DLD1 (cell line): Measurements from ENCODE around the gene MARCHF3.
"Not testable (repeated sequence)": the region's sequence is repeated elsewhere in the genome, so short reads cannot be mapped to it uniquely, and the experiment has no call there.

ENCODE experiments used
- in situ Hi-C: cut with HindIII; loops from 2 replicates; pipeline ENCODE4 v1.10.0; 2017; ENCODE audit warnings: low sequenced_read_pairs

MARCHF3 gene, protein sequence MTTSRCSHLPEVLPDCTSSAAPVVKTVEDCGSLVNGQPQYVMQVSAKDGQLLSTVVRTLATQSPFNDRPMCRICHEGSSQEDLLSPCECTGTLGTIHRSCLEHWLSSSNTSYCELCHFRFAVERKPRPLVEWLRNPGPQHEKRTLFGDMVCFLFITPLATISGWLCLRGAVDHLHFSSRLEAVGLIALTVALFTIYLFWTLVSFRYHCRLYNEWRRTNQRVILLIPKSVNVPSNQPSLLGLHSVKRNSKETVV

DNA sequence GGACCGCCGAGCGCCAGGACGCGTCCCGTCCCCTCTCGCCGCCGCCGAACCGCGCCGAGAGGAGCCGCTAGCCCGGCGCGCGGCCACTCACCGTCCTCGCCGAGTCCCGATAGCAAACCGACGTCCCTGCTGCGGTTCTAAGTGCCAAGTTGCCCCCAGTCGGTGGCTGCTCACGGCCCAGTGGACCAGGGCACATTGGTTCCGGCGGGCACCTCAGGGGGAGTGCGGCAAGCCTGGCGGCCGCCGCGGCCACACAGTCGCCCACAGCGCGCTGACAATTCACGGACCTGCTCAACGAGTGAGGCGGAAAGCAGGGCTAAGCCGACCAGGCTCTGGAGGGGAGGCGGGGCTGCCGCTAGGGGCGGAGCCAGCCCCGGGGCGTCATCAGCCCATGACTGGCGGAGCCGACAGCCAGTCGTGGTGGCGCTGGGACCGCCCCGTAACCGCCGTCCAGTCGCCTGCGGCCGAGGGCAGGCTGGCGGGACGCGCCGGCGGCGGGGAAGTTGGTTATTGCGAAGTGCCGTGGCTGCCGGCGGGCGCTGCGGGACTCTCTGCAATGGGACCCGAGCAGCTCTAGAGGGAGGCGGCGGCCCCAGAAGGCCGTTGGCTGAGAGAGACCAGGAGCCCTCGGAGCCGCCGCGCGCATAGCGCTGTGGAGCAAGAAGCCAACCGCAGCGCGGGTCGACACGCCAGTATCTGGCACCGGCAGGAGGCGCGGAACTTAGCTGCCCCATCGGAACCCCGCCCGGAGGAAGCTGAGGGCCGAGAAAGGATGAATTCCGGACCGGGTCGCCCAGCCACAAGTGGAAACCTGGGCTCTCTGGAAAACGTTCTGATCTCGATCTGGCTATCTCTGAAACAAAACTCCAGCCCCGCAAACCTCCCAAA is at the start of gene MARCHF3:
Gene MARCHF3, minus strand, starts transcription at position 300 of the 888 bp plus-strand sequence. CDS start 112,387 bp downstream, outside the sequence.
- in situ Hi-C loops, result no loop called here

DNA sequence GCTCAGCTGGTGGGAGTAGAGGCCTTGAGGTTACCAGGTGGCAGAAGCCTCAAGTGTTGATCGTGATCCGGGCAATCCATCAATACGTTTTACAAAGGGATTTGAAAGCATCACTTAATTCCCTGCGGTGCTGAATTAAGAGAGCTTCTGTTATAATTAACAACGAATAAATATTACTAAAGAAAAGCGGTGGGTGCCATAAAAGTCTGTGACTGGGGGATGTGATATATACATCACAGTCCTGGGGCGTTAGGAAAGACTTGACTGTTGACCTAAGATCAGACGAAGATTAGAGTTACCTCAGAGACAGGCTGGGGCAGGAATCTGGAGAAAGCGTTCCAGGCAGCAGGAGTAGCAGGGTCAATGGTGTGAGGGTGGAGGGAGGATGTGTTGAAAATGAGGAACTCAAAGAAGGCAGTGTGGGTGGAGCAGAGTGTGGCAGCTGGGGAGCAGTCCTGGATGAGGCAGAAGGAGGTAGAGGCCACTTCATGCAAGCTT is 49.7 kb upstream of the MARCHF3 start:
- in situ Hi-C loops, result no loop called here

DNA sequence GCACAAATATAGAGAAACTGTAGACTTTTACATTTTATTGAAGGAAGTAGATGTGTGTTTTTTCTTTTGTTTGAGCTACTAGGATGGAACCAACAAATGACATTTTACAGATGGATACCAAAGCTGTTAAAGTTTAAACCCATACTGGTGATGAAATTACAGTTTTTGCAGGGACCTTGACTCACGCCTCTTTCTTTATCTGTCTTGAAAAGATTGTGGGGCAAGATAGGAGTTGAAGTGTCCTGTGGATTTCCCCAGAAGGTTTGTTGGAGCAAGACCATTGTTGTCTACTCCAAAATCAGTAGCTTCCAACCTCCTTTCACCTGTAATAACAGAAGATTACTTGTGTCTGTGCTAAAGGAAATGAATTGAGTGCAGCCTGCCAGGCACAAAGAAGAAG is 47.0 kb upstream of the MARCHF3 start:
- in situ Hi-C loops, result no loop called here

DNA sequence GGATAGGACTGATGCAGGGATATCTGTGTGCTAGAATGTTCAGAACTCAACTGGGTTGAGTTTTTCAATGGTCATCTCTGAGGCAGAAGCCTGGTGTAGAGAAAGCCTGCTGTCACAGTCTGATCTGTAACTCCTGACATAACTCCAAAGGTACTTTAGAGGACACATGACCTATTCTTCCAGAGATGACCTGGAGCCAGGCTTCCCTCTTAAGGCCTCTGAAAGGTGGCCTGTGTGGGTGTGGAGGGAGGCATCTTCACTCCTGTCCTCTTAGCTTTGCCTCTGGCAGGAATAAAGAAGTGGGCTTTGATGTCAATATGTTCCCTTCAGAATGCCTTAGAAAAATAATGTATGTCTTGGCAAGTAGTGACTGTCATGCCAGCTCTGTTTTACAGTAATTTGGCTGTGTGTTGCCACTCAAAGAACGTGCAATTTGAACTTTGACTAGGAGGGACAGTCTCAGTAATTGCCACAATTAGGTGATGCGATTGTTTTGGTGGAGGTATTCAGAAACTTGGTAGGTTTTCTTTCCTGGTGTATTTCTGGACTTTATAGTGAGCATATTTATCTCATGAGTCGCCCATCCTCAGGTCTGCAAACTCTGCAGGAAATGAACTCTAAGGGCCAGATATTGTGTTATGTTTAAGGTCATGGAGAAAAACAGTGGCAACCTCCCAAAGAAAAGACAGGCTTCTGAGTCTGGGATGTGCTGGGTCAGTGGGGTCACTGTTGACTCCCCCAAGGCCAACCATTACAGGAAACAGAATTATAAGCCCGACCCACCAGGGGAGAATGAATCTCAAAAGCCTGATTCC is 46.2 kb upstream of the MARCHF3 start:
- in situ Hi-C loops, result no loop called here

DNA sequence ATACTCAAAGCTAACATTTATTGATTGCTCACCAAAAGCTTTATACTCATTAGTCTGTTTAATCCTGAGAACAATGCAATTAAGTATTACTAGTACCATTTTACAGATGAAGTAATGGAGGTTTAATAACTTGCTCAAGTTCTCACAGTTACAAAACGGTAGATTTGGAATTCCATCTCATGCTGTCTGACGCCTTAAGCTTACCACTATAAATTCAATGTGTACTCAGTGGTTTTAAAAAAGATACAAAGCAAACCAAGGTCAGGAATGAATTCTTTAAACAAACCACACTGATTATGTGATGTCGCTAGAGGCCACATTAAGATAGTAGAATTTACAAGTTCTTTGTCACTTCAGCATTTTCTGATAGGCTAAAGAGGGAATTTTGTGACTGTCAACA is 44.1 kb upstream of the MARCHF3 start:
- in situ Hi-C loops, result no loop called here

DNA sequence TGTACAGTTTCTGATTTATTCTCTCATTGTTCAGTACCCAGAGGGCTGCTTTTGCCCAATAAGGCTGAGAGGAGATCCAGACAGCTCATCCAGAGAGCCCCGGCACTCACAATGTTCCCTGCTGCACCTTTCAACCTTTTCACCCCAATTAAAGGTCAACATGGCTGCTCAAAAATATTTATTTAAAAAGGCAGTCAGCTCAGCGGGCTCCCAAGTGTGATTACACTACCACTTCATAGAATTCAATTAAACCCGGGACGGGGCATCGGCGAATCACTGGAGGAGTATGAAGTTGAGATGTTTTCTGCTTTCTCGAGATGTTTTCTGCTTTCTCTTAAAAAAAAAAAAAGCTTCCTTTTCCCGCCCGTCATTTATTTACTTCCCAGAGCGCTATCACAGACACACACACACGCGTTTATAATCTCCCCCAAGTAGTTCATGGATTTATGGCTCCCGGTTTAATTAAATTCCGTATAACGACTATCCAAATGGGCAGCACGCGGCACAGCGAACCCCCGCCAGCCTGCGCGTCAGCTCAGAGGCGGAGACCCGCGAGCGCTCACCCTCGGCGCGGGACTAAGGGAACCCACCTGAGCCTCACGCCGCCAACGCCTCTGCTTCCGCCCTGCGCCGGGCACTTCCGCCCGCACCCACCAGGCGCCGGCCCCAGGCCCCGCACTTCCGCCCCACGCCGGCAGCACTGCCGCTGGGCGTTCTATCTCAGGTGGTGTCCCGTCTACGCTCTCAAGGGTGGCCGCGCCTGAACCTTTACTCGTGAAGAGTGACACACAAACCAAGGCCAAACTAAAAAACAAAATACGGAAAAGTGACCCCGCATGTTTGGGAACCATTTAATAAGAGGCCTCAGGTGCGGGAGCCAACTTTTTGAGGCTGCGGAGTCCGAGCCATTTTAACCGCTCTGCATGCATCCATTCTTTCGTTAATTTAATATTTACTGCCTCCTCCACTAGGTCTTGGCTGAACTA is 42.8 kb upstream of the MARCHF3 start, which contains the start of gene C5orf63:
Gene C5orf63, minus strand, starts transcription at position 642 of the 986 bp plus-strand sequence. CDS start 14,507 bp downstream, outside the sequence.
- in situ Hi-C loops, result no loop called here

DNA sequence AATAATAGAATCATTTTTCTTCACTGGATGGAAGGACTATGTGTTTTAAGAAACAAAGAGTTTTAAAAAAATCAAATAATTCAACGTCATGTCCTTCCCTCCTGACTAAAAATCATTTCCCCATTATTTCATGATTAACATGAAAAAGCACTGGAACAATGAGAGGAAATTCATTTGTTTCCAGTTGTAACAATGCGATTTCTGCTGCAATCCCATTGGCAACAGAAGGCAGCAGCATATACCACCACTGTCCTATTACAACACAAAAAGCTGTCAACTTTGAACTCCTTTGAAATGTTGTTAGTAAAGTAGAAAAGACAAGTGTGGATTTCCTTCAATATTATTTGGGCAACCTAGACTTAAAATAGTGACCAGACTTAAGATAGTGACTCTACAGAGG is 39.9 kb upstream of the MARCHF3 start:
- in situ Hi-C loops, result no loop called here

DNA sequence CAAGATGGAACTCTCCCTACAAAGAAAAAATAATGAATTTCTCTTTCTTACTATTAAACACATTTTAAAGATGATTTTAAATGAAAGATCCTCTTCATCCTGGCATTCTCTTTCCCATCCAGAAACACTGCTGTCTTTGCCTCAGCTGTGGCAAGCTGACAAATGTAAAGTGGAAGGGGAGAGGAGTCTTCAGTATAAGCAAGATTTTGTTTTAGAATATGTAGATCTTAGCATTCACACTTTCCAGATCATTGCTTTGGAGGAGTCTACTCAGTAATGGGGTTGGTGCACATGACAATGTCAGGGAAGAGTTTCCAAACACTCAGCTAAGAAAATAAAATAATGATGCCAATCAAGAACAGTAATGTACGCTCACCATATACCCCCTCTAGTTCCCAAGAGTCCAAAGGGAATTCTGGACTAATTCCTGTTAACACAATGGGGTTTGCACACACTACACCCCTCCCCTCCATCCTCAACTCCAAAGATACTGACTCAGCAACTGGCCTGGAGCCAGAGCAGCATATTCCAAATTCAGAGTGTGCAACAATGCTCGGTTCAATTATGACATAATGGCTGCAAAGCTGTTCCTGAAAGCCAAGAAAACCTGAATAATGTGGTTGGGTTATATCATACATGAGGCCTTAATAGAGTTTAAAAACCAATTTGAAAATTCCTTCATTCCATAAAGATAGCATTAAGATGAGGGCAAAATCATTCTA is 38.3 kb upstream of the MARCHF3 start:
- in situ Hi-C loops, result no loop called here

DNA sequence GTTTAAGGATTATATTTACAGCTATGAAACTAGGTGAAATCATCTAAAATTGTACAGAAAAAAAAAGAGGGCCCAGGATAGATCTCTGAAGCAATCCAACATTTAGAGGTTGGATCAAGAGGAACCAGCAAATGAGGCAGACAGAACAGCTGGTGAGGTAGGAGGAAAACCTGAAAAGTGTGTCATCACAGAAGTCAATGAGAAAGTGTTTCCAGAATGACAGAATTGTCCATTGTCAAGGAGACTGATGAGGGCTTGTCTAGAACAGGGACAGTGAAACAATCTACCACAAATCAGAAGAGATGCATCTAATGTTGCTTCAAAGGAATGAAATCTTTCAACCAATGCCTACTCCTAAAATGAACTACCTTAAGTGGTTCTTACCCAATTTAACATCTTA is 36.4 kb upstream of the MARCHF3 start:
- in situ Hi-C loops, result no loop called here

DNA sequence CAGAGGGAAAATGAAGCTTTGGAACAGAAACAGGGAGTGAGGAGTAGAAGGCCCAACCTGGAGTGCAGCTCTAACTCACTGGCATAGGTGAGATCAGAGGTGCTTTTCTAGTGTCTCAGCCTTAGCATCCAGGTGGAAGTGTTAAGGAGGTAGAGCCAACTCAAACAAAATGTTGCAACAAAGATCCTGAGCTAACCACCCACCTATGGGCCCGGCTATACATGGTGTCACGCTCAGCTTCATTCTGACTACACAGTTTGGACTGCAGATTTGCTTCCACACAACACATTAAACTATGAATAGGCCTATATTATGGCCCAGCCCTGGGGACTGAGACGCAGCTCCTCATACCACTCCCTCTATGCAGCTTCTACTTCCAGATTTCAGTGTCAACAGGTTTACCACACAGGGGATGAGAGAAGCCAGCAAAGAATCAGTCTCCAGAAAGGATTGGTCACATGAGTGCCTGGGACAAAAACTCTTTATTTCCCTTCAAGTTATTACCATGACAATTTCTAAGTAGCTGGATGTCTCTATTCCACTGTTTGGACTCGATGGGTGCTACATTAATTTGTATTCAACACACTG is 34.0 kb upstream of the MARCHF3 start:
- in situ Hi-C loops, result no loop called here

DNA sequence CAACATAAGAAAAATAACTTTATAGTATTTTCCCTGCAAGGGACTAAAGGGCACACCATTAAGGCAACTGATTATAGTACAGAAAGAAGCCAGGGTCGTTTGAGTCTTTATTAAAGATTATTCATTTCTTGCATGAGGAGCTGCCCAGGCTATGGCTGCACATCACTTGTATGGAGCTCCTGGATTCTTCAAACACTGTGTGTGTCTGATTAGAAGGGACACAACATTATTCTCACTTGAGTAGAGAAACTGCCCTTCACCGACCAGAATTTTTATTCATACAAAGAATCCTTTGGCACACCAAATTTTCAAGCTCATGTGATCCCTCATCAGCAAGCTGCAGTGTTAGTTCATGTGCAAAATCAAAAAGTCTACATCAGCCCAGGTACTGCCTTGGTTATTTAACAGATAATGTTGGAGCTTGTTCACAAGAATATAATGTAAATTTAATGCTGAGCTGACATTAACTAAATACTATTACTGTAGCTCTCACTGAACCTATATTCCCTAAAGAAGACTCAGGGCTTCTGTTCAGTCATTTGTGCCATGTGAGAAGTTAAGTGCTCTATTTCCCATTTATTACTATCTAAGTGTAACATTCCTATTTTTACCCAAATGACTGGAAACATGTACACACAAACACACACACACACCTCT is 33.0 kb upstream of the MARCHF3 start:
- in situ Hi-C loops, result no loop called here

DNA sequence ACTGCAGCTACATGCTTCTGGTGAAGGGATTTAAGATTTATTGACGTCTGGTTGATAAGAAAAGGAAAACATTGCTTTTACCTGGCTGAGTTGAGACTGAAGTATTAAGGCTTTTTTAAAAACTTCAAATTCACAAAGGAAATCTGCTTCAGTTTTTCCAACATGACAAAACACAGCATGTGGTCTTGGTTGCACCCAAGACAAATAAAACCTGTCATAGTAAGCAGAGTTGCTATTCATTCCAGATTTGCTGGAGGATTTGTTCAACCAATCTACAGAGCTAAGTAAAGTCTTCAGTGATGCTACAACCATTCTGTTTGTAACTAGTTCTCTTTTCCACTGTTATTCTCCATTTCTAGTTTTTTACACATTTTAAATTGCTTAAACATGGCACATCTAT is 31.6 kb upstream of the MARCHF3 start:
- in situ Hi-C loops, result no loop called here

DNA sequence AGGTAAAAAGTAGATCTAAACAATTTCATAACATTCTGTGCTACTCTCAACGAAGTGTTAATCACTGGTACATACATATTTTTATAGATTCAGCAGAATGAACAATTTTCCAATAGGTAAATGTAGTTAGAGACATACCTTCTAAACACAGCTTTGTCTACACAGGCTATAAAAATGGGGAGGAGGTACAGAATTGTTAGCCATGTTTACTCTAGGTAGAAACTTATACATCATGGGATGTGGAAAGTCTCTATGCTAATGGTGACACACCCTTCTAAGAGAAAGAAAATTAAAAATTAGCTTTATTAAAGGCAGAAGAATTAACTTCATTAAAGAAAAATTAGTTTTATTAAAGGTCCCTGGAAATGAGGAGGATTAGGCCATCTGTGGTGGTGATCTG is 31.2 kb upstream of the MARCHF3 start:
- in situ Hi-C loops, result no loop called here

DNA sequence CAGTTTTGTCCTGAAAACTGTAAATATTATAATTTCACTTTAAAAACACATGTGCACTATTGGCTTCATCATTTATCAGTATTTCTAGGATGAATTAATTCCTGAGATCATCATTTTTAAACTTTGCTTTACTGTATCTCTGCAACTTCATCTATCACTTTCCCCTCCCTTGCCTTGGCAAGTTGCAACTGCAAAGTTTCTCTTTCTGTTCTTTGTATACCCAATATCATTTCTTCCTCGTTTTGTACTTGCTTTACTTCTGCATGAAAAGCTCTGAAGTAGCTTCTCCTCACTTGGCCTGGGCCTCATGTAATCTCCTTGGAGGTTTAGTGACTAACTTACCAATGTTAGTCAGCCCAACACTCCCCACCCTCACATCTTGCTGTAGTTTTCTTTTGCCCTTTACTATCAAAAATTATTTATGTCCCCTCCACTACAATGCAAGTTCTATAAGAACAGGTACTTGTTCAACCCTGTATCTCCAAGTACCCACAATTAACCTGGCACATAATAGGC is 30.2 kb upstream of the MARCHF3 start:
- in situ Hi-C loops, result no loop called here

DNA sequence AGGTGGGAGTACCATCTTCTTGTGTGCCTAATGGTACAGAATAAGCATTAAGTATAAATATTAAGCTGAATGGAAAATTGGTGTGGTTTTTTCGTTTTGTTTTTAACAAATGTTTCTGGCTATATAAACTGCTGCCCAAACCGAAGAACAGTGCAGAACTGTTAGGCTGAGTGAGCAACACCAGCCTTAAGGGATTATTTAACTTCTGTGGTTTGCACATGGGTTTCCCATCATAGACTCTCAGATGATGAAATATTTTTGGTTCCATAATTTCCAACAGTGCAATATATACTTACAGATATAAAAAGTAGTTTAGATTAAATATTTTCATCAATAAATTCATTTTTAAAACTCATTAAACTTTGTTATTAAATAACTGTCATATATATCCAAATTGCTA is 26.5 kb upstream of the MARCHF3 start:
- in situ Hi-C loops, result no loop called here

DNA sequence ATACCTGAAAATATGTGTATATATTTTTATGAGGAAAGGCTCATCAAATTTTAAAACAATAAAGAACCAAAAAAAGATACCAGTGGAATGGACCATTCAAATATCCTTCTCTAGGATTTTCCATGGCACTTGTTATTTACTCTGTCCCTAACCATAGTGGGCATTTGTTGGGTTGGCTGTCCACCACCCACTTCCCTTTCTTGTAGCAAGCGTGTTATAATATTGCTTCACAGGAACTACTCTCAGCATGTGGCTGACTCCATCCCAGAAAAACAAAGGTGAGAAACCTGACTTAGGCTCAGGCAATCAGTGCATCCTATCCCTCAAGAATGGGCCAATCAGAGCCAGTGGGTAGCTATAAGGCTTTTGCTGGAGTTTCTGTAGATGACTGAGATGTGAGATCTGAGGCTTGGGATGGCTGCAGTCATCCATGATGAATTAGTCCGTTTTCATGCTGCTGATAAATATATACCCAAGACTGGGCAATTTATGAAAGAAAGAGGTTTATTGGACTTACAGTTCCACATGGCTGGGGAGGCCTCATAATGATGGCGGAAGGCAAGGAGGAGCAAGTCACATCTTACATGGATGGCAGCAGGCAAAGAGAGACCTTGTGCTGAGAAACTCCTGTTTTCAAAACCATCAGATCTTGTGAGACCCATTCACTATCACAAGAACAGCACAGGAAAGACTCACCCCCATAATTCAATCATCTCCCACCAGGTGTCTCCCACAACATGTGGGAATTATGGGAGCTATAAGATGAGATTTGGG is 25.7 kb upstream of the MARCHF3 start:
- in situ Hi-C loops, result no loop called here

DNA sequence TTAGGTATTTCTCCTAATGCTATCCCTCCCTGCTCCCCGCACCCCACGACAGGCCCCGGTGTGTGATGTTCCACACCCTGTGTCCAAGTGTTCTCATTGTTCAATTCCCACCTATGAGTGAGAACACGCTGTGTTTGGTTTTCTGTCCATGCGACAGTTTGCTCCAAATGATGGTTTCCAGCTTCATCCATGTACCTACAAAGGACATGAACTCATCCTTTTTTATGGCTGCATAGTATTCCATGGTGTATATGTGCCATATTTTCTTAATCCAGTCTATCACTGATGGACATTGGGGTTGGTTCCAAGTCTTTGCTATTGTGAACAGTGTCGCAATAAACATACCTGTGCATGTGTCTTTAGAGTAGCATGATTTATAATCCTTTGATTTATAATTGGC is 23.2 kb upstream of the MARCHF3 start:
- in situ Hi-C loops, result not testable (repeated sequence)
